ENCODE data around the gene ZNF444. TPM values are rescaled to one million over a fixed set of nuclear protein-coding genes. Genes with fewer than 3 reads are reported as not detected.
"Not testable (repeated sequence)": the region's sequence is repeated elsewhere in the genome, so short reads cannot be mapped to it uniquely, and the experiment has no call there.

The ZNF444 gene
- total and polyA plus RNA-seq, 9 donors: 7.3 to 48.2 (median 35.2) TPM

- intact Hi-C loops (cut with DNase I): no loop called here
- H3K36me3 ChIP-seq: no peaks in the 10 kb centered on the region
- H3K4me3 ChIP-seq: no peak overlapping the region
- no peak for DNase-seq
- no peak for TF ChIP-seq EP300 (IDR thresholded peaks at IDR 0.05)
- TF ChIP-seq POLR2A (IDR thresholded peaks at IDR 0.05): no peak
- no peak for TF ChIP-seq CTCF (IDR thresholded peaks at IDR 0.05)
- WGBS, 3 donors: 59 to 68% (median 61%) methylated on average over 7 of the region's 7 CpGs
- no peaks in the 10 kb centered on the region for H3K27me3 ChIP-seq
- H3K9me3 ChIP-seq: no peaks in the 10 kb centered on the region
- H3K4me1 ChIP-seq (ENCODE audit: insufficient read depth): no peaks in the 10 kb centered on the region
- H3K27ac ChIP-seq: no peak overlapping the region
These were observed 58.6 kb downstream of the ZNF444 start for GRCh38 chr19:56199687-56200086.

- Histone ChIP-seq H3K36me3 (no peaks in the 10 kb centered on the region), H3K27ac (no peak within 1 kb of the TSS), H3K4me1 (ENCODE audit: insufficient read depth) (no peaks in the 10 kb centered on the region), H3K9me3 (no peaks in the 10 kb centered on the region), H3K27me3 (no peaks in the 10 kb centered on the region), H3K4me3 (no peak within 1 kb of the TSS)
- no peak for DNase-seq
- 49 to 65% (median 52%) methylated on average over 3 of the region's 3 CpGs for WGBS, 3 donors
- TF ChIP-seq POLR2A (IDR thresholded peaks at IDR 0.05) (no peak), CTCF (IDR thresholded peaks at IDR 0.05) (no peak), EP300 (IDR thresholded peaks at IDR 0.05) (no peak)
- intact Hi-C loops (cut with DNase I): no loop called here
These were observed 60.9 kb downstream of the ZNF444 start, which contains the start of gene ZSCAN5C for GRCh38 chr19:56201973-56202372. Gene ZSCAN5C, plus strand, starts transcription at chr19:56202273. Its CDS starts 3,641 bp downstream, at chr19:56205914.

- WGBS, 3 donors: 71 to 79% (median 72%) methylated on average over 5 of the region's 5 CpGs
- H3K36me3 ChIP-seq; H3K4me1 ChIP-seq (ENCODE audit: insufficient read depth); H3K27me3 ChIP-seq; H3K9me3 ChIP-seq; H3K27ac ChIP-seq; H3K4me3 ChIP-seq; DNase-seq; intact Hi-C loops (cut with DNase I): not testable (repeated sequence)
These were observed 66.5 kb downstream of the ZNF444 start for GRCh38 chr19:56207581-56207980.

GRCh38 chr19:56209091-56209490 lies 68.0 kb downstream of the ZNF444 start:
- DNase-seq: no peak
- H3K4me1 ChIP-seq (ENCODE audit: insufficient read depth): no peaks in the 10 kb centered on the region
- WGBS, 3 donors: 76 to 82% (median 76%) methylated on average over 12 of the region's 12 CpGs
- H3K36me3 ChIP-seq: no peaks in the 10 kb centered on the region
- no peak overlapping the region for H3K4me3 ChIP-seq
- H3K27ac ChIP-seq: no peak overlapping the region
- no peaks in the 10 kb centered on the region for H3K9me3 ChIP-seq
- intact Hi-C loops (cut with DNase I): no loop called here
- no peaks in the 10 kb centered on the region for H3K27me3 ChIP-seq
- TF ChIP-seq CTCF (IDR thresholded peaks at IDR 0.05): no peak
- no peak for TF ChIP-seq POLR2A (IDR thresholded peaks at IDR 0.05)
- TF ChIP-seq EP300 (IDR thresholded peaks at IDR 0.05): no peak

- H3K9me3 ChIP-seq; DNase-seq; H3K27me3 ChIP-seq; H3K4me3 ChIP-seq; intact Hi-C loops (cut with DNase I); H3K36me3 ChIP-seq; H3K4me1 ChIP-seq (ENCODE audit: insufficient read depth); H3K27ac ChIP-seq: not testable (repeated sequence)
- 89 to 93% (median 92%) methylated on average over 9 of the region's 9 CpGs for WGBS, 3 donors
These were observed 68.9 kb downstream of the ZNF444 start for GRCh38 chr19:56210036-56210435.

Small RNAs within 50 kb of the gene (small RNA-seq; reads per million reads assigned to genes)
- not detected for gene AC024580.2
- gene RF00019: not detected

Other genes starting within 250 kb of the ZNF444 start
- not detected for gene NLRP13, start 209.0 kb upstream of the ZNF444 start, total RNA-seq
- gene NLRP13, start 209.0 kb upstream of the ZNF444 start, polyA plus RNA-seq: under 1 TPM; 0.27 to 0.65 TPM
- gene NLRP8, start 193.5 kb upstream of the ZNF444 start, total RNA-seq: not detected
- gene NLRP8, start 193.5 kb upstream of the ZNF444 start, polyA plus RNA-seq: under 1 TPM in 1 of 2 donors, not detected in 1; 0.02 TPM
- gene NLRP5, start 154.5 kb upstream of the ZNF444 start, total RNA-seq: under 1 TPM in 1 of 7 donors, not detected in 6; 0.52 TPM
- 1 to 10 TPM in 1 of 2 donors, under 1 TPM in 1; 0.17 to 2.7 TPM for gene NLRP5, start 154.5 kb upstream of the ZNF444 start, polyA plus RNA-seq
- gene ZNF787, start 20.0 kb upstream of the ZNF444 start, total RNA-seq: 10 to 100 TPM; 10.4 to 36.8 (median 27.5) TPM
- gene ZNF787, start 20.0 kb upstream of the ZNF444 start, polyA plus RNA-seq: 10 to 100 TPM in 1 of 2 donors, 1 to 10 TPM in 1; 3.0 to 20.4 TPM
- gene GALP, start 34.7 kb downstream of the ZNF444 start, total RNA-seq: not detected
- gene GALP, start 34.7 kb downstream of the ZNF444 start, polyA plus RNA-seq: not detected
- gene ZSCAN5B, start 56.5 kb downstream of the ZNF444 start, total RNA-seq: under 1 TPM in 1 of 7 donors, not detected in 6; 0.22 TPM
- not detected for gene ZSCAN5B, start 56.5 kb downstream of the ZNF444 start, polyA plus RNA-seq
- not detected for gene ZSCAN5C, start 61.0 kb downstream of the ZNF444 start, total RNA-seq
- gene ZSCAN5C, start 61.0 kb downstream of the ZNF444 start, polyA plus RNA-seq: not detected
- not detected for gene EDDM13, start 131.5 kb downstream of the ZNF444 start, total RNA-seq
- gene EDDM13, start 131.5 kb downstream of the ZNF444 start, polyA plus RNA-seq: under 1 TPM in 1 of 2 donors, not detected in 1; 0.28 TPM
- 10 to 100 TPM in 5 of 7 donors, 1 to 10 TPM in 2; 7.4 to 25.7 (median 13.9) TPM for gene ZSCAN5A, start 173.6 kb downstream of the ZNF444 start, total RNA-seq
- gene ZSCAN5A, start 173.6 kb downstream of the ZNF444 start, polyA plus RNA-seq: 1 to 10 TPM; 4.6 to 8.9 TPM